DND-41 (cell line): ENCODE measurements around the gene CSNK1A1L.

Experiments used
- ATAC-seq: fragments of 200-7000 bp; cut with Tn5 transposase; 3 replicates; pipeline ENCODE4 v1.9.1; 2021; ENCODE audit warnings: low read depth; ENCODE audit not compliant: insufficient read depth
- DNase-seq: peaks from one replicate; pipeline ENCODE4 v3.0.0-alpha.2; 2020
- H2AFZ ChIP-seq: 2 replicates; pipeline ENCODE4 v1.6.0; 2012; ENCODE audit warnings: low read depth, low read length
- H3K27ac ChIP-seq: 2 replicates; pipeline ENCODE4 v1.5.1; 2012; ENCODE audit warnings: low read length, inconsistent platforms
- H3K27me3 ChIP-seq: fragments of 200-600 bp; sonication (generic); 2 replicates; pipeline ENCODE4 v1.6.0; 2012; ENCODE audit warnings: low read length, mild to moderate bottlenecking, inconsistent platforms; ENCODE audit not compliant: insufficient read depth, poor library complexity
- H3K36me3 ChIP-seq: 2 replicates; pipeline ENCODE4 v1.5.1; 2012; ENCODE audit warnings: low read length, inconsistent platforms; ENCODE audit not compliant: insufficient read depth
- H3K4me1 ChIP-seq: 2 replicates; pipeline ENCODE4 v1.5.1; 2012; ENCODE audit warnings: mild to moderate bottlenecking, low read length; ENCODE audit not compliant: insufficient read depth
- H3K4me2 ChIP-seq: 2 replicates; pipeline ENCODE4 v1.6.0; 2012; ENCODE audit warnings: mild to moderate bottlenecking, moderate library complexity, low read length, inconsistent platforms; ENCODE audit not compliant: insufficient read depth
- H3K4me3 ChIP-seq, 2 experiments: fragments of 200-600 bp in 1 of 2; shearing (Covaris generic) in 1 of 2; 2 replicates each; pipeline ENCODE4 v1.5.1; 2012 to 2016; ENCODE audit warnings: inconsistent platforms in 2 of 2, low read length in 2 of 2, mild to moderate bottlenecking in 2 of 2, low read depth in 1 of 2, moderate library complexity in 1 of 2
- H3K79me2 ChIP-seq: 2 replicates; pipeline ENCODE4 v1.6.0; 2012; ENCODE audit warnings: low read length, inconsistent platforms; ENCODE audit not compliant: insufficient read depth
- H3K9ac ChIP-seq: 2 replicates; pipeline ENCODE4 v1.6.0; 2012; ENCODE audit warnings: low read depth, mild to moderate bottlenecking, inconsistent platforms, low read length, moderate library complexity
- H3K9me3 ChIP-seq: 2 replicates; pipeline ENCODE4 v1.5.1; 2012; ENCODE audit warnings: low read length, moderate library complexity, mild to moderate bottlenecking, inconsistent platforms; ENCODE audit not compliant: insufficient read depth, severe bottlenecking
- H4K20me1 ChIP-seq: 2 replicates; pipeline ENCODE4 v1.6.0; 2012; ENCODE audit warnings: low read length; ENCODE audit not compliant: insufficient read depth
- CTCF ChIP-seq: IDR thresholded peaks from 2 replicates; pipeline ENCODE4 v1.5.1; 2012; ENCODE audit warnings: borderline replicate concordance, low read length, moderate library complexity, mild to moderate bottlenecking; ENCODE audit not compliant: poor library complexity, severe bottlenecking; ENCODE audit errors: extremely low read depth
- EZH2 ChIP-seq: IDR thresholded peaks from 3 replicates; pipeline ENCODE4 v1.6.1; 2012; ENCODE audit warnings: borderline replicate concordance, low read depth, mild to moderate bottlenecking, moderate library complexity, low read length, inconsistent platforms; ENCODE audit not compliant: severe bottlenecking

CSNK1A1L gene

DNA sequence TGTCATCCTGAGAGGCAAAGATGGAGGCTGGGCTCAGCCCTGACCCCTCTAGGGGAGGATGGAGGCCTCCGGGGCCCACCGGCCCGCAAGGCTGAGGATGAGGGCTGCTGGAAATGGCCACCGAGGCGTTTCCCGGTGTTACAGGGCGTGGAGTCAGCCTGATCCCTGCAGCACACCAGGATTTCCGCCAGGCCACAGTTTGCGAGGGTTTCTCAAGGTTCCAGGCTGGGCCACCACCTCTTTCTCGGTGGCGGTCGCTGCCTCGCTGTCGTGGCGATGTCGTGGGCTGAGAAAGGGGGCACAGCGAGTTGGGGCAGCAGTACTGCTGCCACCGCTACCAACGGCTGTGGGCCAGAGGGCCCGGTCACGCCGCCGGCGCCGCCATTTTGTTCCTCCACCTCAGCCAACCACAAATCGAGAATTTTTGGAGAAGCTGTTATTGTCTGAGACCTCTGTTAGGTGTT lies at the start of gene CSNK1A1L:
Gene CSNK1A1L (minus strand): TSS at position 414 of the 464 bp plus-strand sequence. CDS start 408 bp downstream, at position 6.
- ATAC-seq (no peak), DNase-seq (no peak)
- Histone ChIP-seq H2AFZ (no peak within 1 kb of the TSS; the same call in 1 of the 2 replicates), H3K27ac (no peak within 1 kb of the TSS), H3K4me1 (no peaks in the 10 kb centered on the region), H3K9me3 (no peaks in the 10 kb centered on the region), H3K4me3 (no peak within 1 kb of the TSS), H3K27me3 (no peaks in the 10 kb centered on the region), H3K36me3 (no peaks in the 10 kb centered on the region), H3K4me2 (no peak within 1 kb of the TSS), H3K9ac (no peak within 1 kb of the TSS), H3K79me2 (no peaks in the 10 kb centered on the region), H4K20me1 (no peaks in the 10 kb centered on the region)
- TF ChIP-seq EZH2 (no peak), CTCF (no peak)

- ATAC-seq, result no peak
- no peak overlapping the region for H3K9ac ChIP-seq
- no peak for TF ChIP-seq EZH2
- no peak for TF ChIP-seq CTCF
These were observed 43.9 kb upstream of the CSNK1A1L start for GRCh38 chr13:37149380-37149779.

GRCh38 chr13:37148501-37148900 lies 43.0 kb upstream of the CSNK1A1L start:
- Histone ChIP-seq H3K9ac (no peak overlapping the region), H3K27ac (no peak overlapping the region), H3K4me1 (no peaks in the 10 kb centered on the region), H4K20me1 (no peaks in the 10 kb centered on the region), H3K4me2 (no peak overlapping the region), H2AFZ (no peak overlapping the region), H3K79me2 (no peaks in the 10 kb centered on the region), H3K4me3 (no peak overlapping the region), H3K9me3 (no peaks in the 10 kb centered on the region), H3K27me3 (no peaks in the 10 kb centered on the region), H3K36me3 (no peaks in the 10 kb centered on the region)
- DNase-seq, result no peak
- TF ChIP-seq CTCF (no peak), EZH2 (no peak)
- ATAC-seq, result no peak

More at GRCh38 chr13:37149380-37149779, 43.9 kb upstream of the CSNK1A1L start:
- no peaks in the 10 kb centered on the region for H3K79me2 ChIP-seq
- no peaks in the 10 kb centered on the region for H4K20me1 ChIP-seq
- H3K4me2 ChIP-seq, result no peak overlapping the region
- H3K27ac ChIP-seq, result no peak overlapping the region
- H3K4me1 ChIP-seq, result no peaks in the 10 kb centered on the region
- no peaks in the 10 kb centered on the region for H3K9me3 ChIP-seq
- DNase-seq, result no peak
- no peak overlapping the region for H3K4me3 ChIP-seq
- no peaks in the 10 kb centered on the region for H3K36me3 ChIP-seq
- H2AFZ ChIP-seq, result no peak overlapping the region
- no peaks in the 10 kb centered on the region for H3K27me3 ChIP-seq

DNA sequence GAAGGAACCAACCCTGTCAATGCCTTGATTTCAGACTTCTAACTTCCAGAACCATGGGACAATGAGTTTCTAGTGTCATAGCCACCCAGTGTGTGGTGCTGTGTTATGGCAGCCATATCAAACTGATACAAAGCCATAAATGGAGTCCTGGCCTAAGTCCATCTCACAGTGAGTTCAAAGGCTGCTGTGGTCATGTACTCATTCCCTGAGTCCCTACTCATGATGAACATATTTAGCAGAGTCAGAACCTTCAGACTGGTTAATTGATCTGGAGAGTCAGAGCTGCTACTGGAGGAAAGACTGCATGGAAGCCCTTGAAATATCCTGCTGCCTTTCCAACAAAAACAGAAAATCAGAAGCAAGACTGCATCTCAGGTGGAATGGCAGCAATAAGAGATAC lies 39.2 kb upstream of the CSNK1A1L start:
- TF ChIP-seq CTCF, result no peak
- no peak for TF ChIP-seq EZH2
- no peaks in the 10 kb centered on the region for H3K9me3 ChIP-seq
- ATAC-seq (no peak), DNase-seq (no peak)
- no peaks in the 10 kb centered on the region for H3K79me2 ChIP-seq
- H3K9ac ChIP-seq, result no peak overlapping the region
- no peaks in the 10 kb centered on the region for H3K27me3 ChIP-seq
- no peak overlapping the region for H2AFZ ChIP-seq
- H3K4me3 ChIP-seq, result no peak overlapping the region
- H3K36me3 ChIP-seq, result no peaks in the 10 kb centered on the region
- H3K4me2 ChIP-seq, result no peak overlapping the region
- H4K20me1 ChIP-seq, result no peaks in the 10 kb centered on the region
- no peaks in the 10 kb centered on the region for H3K4me1 ChIP-seq
- H3K27ac ChIP-seq, result no peak overlapping the region
